Superior temporal gyrus (tissue), 1 donor: ENCODE measurements around the gene DCAF11.

Experiments used
- DNase-seq: peaks from one replicate; pipeline ENCODE4 v3.0.0-alpha.2; 2016; ENCODE audit errors: extremely low spot score

DCAF11 gene

DNA sequence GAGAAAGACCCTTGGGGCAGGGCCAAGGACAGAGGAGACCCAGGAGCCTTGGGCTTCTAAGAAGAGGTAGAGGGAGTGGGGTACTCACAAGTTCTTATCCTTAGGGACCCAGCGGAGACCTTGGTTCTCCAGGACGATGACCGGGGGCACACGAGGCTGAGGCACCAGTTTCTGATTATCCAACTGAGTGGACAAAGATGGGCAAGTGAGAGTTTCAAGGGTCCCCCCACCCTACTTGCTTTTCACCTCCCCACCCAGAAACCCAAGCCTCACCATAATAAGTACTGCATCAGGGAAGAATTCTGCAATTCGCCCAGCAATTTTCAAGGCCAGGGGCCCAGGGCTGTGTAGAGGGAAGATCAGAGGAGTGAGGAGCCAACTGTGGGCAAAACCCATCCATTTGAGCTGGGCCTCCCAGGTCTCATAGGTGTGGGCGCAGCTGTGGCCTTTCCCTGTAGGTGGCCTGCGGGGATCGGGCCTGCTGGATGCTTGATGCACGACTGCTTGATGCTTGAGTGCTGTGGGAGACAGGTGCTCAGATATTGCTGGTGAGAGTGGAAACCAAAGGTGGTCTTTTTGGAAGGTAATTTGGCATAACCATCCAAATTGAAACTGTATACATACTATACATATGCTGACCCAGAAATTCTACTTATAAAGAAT, 24.8 kb downstream of the DCAF11 start:
- no peak for DNase-seq

DNA sequence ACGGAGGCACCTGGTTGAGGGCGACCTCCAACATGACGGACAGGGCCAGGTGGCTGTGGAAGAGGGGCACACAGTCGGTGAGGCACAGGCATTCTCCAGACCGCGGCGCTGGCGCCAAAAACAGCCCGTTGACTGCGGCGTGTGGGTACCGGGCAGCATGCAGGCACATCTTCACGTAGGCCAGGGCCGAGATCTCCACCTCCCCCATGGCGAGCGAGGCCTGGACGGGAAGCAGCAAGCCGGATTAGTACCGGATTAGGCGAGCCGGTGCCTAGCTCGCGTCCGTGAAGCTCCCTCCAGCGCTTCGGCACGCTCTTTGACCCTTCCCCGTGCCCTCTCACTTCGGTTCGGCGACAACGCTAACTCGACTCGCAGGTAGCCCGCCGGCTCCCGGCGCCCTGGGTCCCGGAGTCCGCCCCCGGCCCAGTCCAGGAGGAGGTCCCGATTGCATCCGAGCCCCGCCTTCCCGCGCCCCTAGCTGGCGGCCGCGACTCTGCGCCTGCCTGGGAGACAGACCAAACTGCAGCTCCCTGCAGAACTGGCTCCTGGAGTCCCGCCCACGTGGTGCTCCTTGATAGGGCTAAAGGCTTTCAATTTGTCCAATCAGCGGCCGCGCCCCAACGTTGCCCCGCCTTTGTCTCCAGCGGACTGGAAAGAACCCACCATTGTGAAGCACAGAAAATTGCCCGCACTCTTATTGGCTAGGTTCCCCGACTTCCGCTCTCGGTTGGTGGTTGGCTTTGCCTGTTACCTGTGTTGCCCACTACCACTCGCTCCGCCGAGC, 26.7 kb downstream of the DCAF11 start, which contains the start of gene EMC9:
Gene EMC9 (minus strand): TSS at position 495 of the 784 bp plus-strand sequence. CDS start 287 bp downstream, at position 208.
- DNase-seq = peak; percentile 100

DNA sequence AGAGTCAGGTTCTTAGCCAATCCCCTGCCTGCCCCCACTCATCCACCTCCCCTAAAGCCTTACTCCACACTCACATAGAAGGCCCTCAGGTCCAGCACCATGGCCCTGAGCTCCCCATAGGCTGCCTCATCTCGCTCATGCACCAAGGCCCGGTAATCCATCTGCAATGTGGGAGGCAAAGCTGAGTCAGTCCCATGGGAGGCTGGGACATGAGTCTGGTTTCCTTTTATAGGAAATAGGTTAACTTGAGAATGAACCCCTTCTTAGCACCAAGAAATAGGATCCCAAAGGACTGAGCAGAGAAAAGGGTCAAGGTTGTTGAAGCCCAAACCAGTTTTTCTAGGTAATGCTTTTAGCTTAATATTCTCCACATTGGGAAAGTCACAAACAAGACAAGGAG, 28.9 kb downstream of the DCAF11 start:
- DNase-seq = no peak

DNA sequence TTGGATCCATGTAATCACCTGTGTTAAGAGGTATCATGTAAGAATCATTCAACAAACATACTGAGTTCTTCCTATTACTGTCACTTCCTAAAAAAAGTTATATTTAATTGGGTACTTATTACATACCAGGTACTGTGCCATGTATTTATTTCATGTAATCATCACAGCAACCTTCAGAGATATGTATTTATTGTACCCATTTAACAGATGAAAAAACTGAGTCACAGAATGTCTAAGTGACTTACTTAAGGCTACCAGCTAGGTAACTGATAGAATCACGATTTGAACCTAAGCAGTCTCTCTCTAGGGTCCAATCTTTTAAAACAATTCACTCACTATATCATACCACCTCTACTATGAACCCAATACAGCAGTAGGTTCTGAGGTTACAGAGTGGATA, 29.9 kb downstream of the DCAF11 start:
- DNase-seq = no peak

- no peak for DNase-seq
These were observed 30.6 kb downstream of the DCAF11 start for GRCh38 chr14:24145219-24145618.

GRCh38 chr14:24145690-24146452, 31.3 kb downstream of the DCAF11 start:
- no peak for DNase-seq

DNA sequence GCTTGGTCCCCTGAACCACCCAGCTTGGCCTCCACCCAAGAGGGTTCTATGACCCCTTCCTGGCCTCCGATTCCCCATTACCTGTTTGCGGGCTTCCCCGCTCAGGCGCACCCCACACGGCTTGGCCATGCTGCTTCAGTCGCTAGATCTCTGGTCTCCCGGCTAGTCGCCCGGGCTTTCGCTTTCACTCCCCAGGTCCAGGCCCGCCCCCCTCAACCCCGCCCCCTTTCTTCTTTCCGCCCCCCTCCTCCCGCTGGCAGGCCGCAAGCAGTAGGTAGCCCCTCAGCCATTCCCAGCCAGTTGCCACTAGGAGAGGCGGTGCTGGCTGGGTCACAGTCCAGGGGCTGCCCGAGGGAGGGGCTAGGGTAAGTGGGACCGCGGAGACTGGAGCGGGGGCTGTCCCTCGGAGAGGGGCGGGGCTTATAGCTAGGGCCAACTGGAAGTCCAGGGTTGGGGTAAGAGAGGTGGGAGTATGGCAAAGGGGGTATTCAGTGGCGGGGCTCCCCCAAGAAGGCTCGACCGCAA, 31.9 kb downstream of the DCAF11 start, which contains the start of gene PSME2:
Gene PSME2 (minus strand): TSS at position 158 of the 525 bp plus-strand sequence. CDS start 29 bp downstream, at position 129.
- DNase-seq = peak; percentile 72

DNA sequence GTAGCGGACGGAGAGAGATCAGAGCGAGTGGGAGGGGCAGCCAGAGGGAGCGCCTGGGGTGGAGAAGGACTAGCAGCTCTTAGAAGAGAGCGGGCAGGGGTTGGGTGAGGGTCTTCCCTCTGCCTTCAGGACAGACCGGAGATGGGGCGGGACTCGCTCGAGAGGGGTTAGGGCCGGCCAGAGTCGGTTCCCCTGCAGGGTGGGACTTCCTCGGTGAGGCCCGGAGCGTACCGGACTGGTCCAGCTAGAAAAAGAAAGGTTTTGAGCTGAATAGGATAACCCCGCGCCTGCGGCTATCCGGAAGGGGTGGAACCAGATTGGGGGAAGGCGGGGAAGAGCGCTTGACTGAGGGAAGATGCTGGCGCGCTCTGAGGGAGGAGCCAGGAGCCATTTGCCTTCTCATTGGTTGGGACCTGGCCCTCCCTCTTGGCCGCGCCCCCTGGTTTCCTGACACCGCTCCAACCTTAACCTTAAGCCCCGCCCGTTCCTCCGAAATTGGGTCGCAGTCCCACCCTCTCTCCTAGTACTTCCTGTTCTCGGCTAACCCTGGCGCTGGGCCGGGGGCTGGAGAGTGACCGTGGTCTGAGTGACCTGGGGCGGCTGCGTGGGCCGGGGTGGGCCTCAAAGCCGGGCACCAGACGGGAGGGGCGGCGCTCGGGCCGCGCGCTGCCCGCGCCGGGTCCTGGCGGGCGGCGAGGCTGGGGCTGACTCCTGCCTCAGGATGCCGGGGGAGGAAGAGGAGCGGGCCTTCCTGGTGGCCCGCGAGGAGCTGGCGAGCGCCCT, 32.6 kb downstream of the DCAF11 start, which contains the start of gene RNF31:
Gene RNF31 (plus strand): TSS at position 521 of the 783 bp plus-strand sequence. CDS start 201 bp downstream, at position 722.
- DNase-seq = peak; percentile 99

DNA sequence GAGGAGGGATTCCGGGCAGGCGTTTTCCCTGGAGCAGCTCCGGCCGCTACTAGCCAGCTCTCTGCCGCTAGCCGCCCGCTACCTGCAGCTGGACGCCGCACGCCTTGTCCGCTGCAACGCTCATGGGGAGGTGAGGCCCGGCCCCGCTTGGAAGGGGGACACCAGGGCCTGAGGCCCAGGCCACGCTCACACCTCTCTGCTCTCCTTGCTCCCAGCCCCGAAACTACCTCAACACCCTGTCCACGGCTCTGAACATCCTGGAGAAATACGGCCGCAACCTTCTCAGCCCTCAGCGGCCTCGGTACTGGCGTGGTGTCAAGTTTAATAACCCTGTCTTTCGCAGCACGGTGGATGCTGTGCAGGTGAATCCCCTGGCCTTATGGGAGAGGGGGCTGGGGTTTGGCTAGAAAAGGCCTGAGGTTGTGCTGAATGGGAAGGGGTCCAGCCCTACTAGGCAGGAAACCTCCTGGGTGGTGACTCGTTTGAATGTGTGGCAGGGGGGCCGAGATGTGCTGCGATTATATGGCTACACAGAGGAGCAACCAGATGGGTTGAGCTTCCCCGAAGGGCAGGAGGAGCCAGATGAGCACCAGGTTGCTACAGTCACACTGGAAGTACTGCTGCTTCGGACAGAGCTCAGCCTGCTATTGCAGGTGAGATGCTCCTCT, 33.3 kb downstream of the DCAF11 start:
- no peak for DNase-seq

GRCh38 chr14:24149302-24149969, 34.9 kb downstream of the DCAF11 start:
- DNase-seq = no peak

- no peak for DNase-seq
These were observed 35.5 kb downstream of the DCAF11 start for GRCh38 chr14:24150061-24150460.

- no peak for DNase-seq
These were observed 36.0 kb downstream of the DCAF11 start for GRCh38 chr14:24150567-24150966.

- no peak for DNase-seq
These were observed 36.4 kb downstream of the DCAF11 start for GRCh38 chr14:24150993-24151392.

- DNase-seq = no peak
These were observed 37.0 kb downstream of the DCAF11 start for GRCh38 chr14:24151404-24152080.

- no peak for DNase-seq
These were observed 40.5 kb downstream of the DCAF11 start for GRCh38 chr14:24155100-24155499.

DNA sequence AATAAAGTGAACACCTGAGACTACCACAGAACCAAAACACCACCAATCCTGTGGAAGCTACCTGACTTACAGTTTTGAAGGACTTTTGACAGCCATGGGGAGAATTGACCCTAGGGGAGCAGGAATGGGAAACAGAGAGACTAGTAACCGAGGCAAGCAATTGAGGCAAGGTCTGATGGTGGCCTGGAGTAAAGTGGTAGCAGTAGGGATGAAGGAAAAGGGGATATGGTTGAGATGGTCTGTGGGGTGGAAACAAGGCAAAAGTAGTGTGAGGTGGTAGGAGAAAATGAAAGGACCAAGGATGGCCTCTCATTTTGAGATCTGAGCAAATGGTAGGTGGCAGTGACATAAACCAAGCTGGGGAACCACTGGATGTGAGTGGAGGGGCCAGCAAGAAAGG, 42.3 kb downstream of the DCAF11 start:
- DNase-seq = no peak

DNA sequence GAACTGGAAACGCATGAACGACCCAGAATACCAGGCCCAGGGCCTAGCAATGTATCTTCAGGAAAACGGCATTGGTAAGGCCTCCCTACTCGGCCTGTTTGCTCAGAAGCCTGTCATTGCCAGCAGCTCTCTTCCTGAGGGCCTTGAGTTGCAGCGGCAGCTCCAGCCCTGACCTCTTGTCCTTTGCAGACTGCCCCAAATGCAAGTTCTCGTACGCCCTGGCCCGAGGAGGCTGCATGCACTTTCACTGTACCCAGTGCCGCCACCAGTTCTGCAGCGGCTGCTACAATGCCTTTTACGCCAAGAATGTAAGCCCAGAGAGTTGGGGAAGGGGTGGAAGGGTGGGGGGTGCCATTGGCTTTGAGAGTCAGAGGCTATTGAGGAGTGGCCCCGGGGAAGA, 42.8 kb downstream of the DCAF11 start:
- no peak for DNase-seq

DNA sequence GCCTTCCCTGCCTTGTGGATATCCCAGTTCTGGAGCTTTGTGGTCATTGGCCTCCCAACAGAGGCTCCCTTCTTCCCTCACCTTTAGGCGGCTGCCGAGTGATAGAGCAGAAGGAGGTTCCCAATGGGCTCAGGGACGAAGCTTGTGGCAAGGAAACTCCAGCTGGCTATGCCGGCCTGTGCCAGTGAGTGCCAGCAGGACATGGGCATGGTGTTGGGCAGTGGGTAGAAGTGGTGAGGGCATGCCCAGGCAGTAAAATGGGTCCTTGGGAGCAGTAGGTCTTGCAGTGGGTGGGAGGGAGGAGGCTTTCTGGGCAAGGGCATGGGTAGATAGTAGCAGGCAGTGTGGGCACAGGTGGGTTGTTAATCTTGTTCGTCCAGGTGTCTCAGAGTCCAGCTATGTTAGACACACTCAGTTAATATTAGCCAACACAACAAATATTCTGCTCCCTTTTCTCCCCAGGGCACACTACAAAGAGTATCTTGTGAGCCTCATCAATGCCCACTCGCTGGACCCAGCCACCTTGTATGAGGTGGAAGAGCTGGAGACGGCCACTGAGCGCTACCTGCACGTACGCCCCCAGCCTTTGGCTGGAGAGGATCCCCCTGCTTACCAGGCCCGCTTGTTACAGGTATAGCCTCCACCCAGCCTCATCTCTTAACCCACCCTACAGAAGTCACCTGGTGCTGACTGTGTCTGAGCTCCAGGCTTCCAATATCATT, 45.4 kb downstream of the DCAF11 start:
- no peak for DNase-seq

GRCh38 chr14:24160499-24160849, 45.9 kb downstream of the DCAF11 start:
- no peak for DNase-seq
